Hepatic stellate cell (primary cell): Measurements from ENCODE around the gene SHROOM1.
"Not testable (repeated sequence)": the region's sequence is repeated elsewhere in the genome, so short reads cannot be mapped to it uniquely, and the experiment has no call there.

Experiments
- DNase-seq: peaks from one replicate; pipeline ENCODE4 v3.0.0; 2011; ENCODE audit warnings: low spot score

SHROOM1 gene

DNA sequence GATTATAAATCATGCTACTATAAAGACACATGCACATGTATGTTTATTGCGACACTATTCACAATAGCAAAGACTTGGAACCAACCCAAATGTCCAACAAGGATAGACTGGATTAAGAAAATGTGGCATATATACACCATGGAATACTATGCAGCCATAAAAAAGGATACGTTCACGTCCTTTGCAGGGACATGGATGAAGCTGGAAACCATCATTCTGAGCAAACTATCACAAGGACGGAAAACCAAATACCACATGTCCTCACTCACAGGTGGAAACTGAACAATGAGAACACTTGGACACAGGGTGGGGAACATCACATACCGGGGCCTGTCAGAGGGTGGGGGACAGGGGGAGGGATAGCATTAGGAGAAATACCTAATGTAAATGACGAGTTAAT is 24.6 kb downstream of the SHROOM1 start:
- not testable (repeated sequence) for DNase-seq

DNA sequence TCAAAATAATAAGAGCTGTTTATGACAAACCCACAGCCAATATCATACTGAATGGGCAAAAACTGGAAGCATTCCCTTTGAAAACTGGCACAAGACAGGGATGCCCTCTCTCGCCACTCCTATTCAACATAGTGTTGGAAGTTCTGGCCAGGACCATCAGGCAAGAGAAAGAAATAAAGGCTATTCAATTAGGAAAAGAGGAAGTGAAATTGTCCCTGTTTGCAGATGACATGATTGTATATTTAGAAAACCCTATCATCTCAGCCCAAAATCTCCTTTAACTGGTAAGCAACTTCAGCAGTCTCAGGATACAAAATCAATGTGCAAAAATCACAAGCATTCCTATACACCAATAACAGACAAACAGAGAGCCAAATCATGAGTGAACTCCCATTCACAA is 26.2 kb downstream of the SHROOM1 start:
- not testable (repeated sequence) for DNase-seq

DNA sequence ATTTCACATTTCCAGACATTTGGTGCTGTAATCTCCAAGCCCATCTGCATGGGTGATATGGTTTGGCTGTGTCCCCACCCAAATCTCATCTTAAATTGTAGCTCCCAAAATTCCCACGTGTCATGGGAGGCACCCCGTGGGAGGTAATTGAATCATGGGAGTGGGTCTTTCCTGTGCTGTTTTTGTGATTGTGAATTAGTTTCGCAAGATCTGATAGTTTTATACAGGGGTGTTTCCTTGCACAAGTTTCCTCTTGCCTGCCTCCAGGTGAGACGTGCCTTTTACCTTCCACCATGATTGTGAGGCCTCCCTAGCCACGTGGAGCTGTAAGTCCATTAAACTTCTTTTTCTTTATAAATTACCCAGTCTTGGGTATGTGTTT is 27.8 kb downstream of the SHROOM1 start:
- DNase-seq: not testable (repeated sequence)

DNA sequence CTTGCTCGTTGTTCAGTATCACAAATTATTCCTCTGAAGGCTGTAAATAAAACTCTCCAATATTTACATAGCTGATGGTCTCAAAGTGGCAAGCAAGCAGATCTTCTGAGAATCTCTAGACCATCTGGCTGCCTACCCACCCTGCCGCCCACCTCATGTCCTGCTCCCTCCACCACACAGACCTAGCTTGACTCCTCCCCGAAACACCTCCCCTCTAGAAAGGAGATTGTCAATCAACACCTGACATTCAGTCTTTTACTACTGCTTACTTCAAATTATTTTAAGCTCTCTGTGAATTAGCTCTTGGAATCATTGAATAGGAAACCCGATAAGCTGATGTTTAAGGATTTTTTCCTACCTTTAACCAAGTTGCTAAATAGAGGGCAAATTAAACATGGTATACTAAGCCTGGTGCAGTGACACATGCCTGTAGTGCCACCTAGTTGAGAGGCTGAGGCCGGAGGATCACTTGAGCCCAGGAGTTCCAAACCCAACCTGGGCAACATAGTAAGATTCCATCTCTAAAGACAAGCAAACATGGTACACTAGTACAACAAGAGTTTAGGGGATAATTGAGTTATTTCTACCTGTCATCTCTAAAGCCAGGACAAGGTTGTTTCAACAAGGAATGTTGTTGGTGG is 28.3 kb downstream of the SHROOM1 start:
- DNase-seq: no peak

DNA sequence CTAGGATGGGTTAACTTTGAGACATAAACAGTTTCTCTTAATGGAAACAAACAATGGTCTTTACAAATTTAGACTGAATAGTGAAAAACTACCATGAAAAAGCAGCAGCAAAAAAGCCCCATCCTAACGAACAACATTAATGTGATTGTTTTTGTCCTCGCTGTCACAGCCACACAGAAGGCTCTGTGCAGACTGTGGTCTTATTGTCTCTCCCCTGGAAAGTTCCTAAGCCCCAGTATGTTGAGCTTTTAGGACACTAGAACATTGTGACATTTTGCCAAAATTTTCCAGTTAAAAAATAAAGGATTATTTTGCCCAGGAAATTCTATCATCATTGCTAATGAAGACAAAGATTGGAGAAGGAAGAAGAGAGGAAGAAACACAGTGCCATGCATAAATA is 29.9 kb downstream of the SHROOM1 start:
- DNase-seq: no peak

DNA sequence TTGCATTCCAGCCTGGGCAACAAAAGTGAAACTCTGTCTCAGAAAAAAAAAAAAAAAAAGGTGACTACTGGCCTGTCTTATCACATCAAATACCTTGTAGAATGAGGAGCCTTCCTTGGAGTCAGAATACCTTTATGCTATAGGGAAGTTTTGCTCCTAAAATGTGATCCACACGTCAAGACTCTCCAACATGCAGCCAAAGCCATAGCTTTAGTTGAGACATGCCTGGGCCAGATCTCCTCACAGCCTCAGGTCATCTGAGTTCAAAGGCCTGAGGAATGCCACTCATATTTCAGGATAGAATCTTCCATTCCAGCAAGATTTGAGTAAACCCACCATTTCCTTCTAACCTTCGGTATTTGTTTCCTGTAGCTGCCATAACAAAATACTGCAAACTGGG is 31.1 kb downstream of the SHROOM1 start:
- no peak for DNase-seq

DNA sequence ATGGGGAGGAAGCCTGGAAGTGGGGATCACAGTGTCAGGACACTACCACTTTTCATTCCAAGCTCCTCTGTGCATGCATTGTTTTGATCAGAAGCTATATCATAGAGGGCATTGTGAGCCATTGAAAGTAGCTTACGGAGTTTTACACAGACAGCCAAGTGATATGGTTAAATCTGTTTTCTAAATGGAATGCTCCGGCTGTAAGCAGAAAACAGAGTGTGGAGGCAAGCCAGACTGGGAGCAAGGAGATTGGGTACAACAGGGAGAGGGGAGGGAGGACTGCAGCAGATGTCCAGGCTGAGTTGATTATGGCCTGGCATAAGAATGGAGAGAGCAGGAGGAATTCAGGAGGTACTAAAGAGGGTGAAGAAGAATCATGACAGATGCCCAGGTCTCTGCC is 32.8 kb downstream of the SHROOM1 start:
- no peak for DNase-seq

DNA sequence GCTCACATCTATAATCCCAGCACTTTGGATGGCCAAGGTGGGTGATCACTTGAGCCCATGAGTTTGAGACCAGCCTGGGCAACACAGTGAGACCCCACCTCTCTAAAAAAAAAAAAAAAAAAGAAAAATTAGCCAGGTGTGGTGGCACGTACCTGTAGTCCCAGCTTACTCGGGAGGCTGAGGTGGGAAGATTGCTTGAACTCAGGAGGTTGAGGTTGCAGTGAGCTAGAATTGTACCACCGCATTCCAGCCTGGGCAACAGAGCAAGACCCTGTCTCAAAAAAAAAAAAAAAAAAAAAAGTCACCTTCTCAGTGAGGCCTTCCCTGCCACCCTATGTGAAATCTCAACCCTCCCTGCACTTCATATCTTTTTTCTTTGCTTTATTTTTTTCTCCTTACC is 39.4 kb downstream of the SHROOM1 start:
- no peak for DNase-seq

DNA sequence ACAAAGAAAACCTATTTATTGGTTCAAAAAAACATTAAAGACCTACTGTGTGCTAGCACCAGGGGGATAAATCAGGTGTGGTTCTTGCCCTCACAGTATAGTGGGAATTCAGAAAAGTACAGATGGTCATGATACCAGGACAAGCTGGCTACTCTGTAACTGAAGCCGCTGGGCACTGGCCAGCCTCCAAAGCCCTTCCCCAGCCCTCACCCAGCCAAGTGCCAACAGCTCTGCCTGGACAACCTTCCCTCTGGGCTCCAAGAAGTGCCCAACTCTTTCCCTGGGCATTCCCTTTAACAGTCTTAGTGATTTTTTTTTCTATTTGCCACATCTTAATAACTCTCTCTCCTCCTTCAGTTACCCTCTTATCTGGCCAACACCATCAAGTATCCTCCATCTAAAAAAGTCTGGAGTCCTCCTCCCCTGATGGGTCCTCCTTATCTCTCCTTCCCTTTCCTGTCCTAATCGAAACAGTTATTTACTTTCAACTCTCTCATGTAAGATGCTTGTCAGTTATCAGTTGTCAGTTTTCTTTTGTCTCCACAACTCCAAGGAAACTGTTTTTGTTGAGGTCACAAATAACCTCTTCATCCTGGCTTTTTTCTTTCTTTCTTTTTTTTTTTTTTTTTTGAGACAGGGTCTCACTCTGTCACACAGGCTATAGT is 40.1 kb downstream of the SHROOM1 start:
- DNase-seq: no peak

DNA sequence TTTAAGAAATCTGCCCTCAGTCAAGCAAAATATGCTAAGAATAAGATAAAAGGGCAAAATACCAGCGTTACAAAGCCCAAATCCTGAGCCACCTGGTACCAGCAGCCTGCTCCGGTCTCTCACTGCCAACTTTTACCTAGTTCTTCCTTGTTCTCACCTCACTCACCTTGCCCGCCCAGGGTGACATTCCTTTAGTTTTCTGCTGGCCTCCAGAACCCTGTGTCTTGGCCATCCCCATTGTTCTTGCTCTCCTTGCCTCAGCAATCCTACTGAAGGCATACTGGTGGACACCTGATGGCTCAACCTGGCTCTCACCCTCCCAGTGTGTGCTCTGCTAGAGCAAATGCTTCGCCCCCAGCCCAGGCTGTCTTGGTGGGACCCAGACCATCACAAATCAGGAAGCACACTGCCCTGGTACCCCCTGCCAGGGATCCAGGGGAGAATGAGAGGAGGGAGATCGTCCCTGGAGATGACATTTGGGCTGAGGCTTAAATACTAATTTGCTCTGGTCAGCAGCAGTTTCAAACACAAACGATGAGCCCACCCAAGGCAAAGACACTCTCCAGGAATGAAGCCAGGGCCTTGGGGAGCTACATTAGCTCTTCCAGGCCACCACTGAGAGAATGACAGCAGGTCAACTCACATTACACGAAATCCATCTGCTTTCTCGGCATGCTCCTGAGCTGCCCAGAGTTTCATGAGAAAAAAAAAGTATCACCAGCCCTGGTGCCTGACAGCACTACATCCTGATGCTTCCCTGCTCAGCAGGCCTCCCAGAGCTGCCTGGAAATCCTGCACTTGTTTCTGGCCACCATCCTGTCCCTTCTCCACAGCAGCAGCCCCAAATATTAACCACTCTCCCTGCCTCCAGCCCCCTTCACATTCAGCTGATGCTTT is 41.2 kb downstream of the SHROOM1 start:
- DNase-seq: no peak

DNA sequence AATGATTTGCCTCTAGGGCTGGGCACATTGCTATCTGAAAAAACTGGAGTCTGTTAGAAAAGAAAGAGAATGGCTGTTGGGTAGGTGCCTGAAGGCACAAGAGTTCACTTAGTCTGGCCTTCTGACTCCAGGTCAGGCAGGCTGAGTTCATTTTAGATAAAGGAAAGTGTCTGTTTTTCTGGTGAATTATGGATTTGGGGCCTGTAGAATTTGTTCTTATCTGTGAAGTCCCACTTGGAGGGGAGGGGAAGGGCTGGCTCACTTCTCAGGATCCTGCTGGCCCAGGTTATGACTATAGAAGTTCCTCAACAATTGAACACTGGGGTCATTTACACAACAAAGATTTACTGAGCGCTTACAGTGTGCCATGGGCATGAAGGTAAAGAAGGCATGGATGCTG is 41.9 kb downstream of the SHROOM1 start:
- DNase-seq: no peak

DNA sequence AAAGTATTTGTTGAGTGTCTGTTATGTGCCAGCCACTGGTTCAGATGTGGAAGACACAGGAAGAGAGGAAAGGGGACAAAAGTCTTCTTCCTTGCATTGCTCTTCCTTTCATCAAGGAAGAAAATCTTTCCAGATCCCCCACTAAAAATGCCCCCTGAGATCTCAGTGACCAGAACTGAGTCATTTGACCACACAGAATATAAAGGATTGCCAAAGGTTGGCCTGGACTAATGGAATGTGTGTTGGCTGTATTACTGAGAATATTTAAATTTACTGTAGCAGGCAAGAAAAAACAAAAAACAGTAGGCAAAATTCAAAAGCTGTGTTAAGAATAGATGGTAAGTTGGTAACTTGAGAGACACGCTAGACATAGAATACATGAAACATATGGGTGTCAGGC is 43.4 kb downstream of the SHROOM1 start:
- DNase-seq: no peak

DNA sequence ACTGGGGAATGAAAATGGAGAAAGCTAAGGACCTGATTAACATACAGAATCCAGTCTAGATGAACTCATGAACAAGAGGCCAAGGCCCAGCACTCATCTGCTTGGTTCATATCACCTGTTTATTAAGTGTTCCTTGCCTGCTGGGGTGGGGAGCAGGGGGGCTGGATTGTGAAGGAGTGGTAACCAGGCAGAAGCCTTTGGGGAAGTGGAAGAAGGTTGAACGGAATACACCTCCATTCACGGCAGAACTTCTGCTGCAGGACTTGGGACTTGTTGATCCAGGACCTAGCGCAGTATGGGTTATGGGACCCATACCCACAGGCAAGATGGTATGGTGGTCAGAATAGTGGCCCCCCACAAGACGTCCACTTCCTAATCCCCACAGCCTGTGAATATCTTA is 44.6 kb downstream of the SHROOM1 start:
- no peak for DNase-seq

DNA sequence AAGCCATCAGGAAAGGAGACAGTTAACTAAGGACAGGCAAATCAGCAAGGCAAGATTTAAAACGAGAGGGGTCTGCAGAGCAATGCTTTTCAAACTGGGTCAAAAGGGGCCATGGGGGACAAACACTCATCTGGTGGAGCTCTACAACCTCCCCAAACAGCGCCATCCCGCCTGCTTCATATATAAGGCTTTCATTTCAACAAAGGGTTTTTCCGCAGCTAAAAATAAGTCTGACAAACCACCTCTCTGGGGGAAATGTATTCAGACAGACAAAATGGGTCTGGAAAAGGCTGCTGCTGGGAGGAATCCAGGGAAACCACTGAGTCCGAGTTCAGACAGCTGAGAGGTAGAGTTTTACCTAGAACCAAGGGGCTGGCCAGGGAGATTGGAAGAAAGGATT is 45.1 kb downstream of the SHROOM1 start:
- no peak for DNase-seq

DNA sequence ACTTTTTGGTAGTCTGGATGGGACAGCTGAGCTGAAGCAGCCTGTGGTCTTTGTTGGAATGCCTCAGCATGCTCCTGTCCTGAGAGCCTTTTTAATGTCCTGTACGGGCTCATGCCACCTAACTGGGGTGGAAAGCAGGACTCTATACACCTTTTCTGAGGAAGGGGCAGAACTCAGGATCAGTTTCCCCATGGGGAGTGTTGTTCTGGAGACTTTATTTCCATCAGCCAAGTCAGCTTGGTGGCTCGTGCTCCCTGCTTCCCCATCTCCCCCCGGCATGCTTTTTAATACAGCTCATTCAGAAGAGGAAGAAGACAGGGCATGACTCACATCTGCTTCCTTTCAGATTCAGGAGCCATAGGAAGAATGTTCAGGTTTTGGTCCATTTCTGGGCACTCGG is 48.3 kb downstream of the SHROOM1 start:
- peak; percentile 58 for DNase-seq

DNA sequence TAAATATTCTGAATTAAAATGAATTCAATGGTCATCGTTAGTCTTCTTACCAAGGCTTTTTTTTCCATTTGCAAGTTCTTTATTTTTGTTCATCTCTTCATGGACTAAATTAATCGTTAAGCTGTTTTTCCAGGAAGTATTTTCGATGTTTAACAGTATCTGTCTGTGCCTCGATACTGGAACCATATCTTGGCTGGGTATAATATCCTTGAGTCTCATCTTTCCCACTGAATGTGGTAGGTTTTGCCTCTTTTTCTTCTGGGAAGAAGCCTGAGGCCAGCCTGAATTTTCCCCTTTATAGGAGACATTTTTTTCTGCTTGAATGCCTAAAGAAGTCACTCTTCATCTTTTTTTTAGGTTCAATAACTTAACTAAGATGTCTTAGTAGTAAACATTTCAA is 49.4 kb downstream of the SHROOM1 start:
- no peak for DNase-seq

DNA sequence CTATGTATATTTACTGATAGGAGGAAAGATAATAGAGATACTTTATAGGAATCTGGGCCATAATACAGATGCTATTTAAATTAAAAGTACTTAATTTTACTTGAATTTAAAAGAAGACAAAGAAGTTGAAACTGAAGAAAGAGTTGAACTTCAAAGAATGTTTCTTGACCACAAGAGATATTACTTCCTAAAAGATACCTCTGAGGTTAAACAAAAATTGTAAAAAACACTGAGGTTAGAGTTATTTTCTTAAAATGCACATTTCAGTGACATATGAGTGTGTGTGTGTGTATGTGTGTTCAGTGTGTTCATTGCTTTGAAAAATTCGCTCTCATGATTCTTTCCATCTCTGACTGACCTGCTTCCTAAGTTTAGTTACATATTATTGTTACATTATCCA is 49.9 kb downstream of the SHROOM1 start:
- no peak for DNase-seq

DNA sequence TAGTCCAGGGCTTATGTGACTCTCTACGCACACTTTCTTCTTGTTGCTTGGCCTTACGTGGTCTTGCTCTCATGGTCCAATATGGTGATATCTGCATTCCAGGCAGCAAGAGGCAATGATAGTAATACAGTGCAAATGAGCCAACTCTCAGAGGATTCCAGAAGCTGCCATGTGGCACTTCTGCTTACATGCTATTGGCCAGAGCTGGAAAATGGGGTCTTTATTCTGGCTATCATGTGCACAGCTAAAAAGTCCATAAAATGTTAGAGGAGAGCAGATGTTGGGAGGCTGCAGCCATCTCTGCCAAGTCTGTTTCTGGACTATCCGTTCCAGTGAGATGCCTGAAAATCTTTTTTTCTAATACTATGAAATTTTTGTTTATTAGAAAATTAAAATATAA is 50.5 kb downstream of the SHROOM1 start:
- DNase-seq: no peak

DNA sequence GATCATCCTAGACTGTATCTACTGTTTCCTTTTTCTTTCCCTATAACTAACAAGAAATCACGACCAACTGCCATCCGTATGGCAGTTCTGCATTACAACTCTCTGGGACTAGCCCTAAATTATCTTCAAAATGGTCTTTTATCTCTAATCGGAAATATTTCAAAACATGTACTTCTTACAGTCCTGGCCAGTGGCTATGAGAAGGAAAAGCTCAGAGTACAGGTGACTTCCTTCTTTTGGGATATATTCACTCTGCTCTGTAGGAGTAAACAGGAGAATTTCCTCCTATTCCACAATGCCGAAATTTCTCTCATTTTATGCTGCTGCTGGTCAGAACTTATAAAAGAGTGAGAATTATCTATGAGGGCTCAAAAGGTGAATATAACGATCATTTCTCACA is 51.6 kb downstream of the SHROOM1 start:
- no peak for DNase-seq

DNA sequence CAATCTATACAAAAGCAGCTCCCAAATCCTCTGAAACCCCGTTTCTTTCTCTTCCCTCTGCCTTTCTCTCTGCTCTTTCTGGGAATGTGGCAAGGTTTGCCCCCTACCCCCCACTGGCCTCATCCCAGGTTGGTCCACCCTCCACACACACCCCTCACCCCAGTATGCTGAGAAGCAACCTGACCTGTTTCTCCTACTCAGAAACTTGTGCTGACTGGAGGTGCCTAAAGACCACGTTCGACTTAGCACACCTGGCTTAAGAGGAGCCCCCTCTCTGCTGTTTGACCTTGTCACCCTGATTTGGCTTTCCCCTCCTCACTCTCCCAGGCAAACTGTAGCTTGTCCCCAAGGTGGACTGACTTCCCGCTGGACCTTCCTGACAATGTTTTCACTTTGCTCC is 52.3 kb downstream of the SHROOM1 start:
- DNase-seq: no peak

DNA sequence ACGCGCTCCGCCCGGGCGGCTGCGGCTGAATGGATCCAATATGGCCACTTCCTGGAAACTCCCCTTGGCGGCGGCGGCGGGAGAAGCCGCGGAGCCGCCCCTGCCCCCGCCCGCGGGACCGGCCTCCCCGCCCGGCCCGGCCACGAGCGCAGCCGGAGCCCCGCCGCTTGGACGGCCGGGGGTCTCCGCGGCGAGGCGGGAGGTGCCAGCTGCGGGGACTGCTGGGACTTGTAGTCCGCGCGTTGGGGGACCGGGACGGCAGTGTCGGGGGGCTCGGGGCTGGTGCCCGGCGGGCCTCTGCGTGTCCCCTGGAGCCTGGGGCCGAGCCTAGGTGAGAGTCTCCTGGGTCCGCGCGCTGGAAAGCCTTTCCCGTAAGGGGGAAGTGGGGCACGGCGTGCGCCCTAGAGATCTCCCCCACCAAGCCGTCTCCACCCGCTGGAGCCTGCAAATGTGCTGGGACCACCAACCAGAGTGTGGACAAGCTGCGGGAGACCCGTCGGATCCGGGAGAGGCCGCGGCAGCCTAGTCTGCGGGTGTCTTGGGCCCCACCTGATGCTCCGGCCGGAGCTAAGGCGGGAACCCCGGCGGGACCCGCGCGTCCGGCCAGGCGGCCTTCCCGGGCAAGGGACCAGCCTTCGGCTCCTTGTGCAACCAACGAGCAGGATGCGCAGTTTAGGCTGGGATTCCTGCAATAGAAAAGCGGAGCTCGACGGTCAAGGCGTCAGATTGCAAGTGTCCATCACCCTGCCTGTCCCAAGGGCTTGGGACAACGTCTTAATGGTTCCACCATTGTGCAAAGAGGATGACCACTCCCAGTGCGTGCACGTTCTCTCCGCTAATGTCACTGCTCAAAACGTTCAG is 53.0 kb downstream of the SHROOM1 start, which contains the start of gene SEPTIN8:
Gene SEPTIN8 (minus strand): TSS at position 31 of the 861 bp plus-strand sequence. CDS start 102 bp downstream, outside the sequence.
- DNase-seq: peak; percentile 69

DNA sequence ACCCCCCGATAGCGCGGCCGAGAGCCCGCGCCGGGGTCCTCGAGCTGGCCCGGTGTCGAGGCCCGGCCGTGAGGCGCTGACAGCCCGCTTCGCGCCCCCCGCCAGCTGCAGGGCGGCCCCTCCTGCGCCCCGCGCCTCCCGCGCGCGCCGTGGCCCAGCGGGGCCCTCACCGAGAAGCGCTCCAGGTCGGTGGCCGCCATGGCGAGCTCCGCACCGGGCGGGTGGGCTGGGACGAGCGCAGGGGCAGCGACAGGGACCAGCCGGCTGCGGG is 53.6 kb downstream of the SHROOM1 start:
- DNase-seq: no peak
